TTC549 (cell line): ENCODE measurements around the gene NOS3.

Experiments
- FAIRE-seq: peaks from 2 replicates; lab custom pipeline; 2012; peaks lifted over from hg19 to GRCh38; lab: Jason Lieb, UNC

The NOS3 gene

GRCh38 chr7:150952331-150953050, 38.3 kb upstream of the NOS3 start:
- FAIRE-seq = no peak

- FAIRE-seq = no peak
Observed at GRCh38 chr7:150953061-150953997, 37.5 kb upstream of the NOS3 start.

GRCh38 chr7:150954201-150954985, 36.4 kb upstream of the NOS3 start:
- FAIRE-seq = no peak

DNA sequence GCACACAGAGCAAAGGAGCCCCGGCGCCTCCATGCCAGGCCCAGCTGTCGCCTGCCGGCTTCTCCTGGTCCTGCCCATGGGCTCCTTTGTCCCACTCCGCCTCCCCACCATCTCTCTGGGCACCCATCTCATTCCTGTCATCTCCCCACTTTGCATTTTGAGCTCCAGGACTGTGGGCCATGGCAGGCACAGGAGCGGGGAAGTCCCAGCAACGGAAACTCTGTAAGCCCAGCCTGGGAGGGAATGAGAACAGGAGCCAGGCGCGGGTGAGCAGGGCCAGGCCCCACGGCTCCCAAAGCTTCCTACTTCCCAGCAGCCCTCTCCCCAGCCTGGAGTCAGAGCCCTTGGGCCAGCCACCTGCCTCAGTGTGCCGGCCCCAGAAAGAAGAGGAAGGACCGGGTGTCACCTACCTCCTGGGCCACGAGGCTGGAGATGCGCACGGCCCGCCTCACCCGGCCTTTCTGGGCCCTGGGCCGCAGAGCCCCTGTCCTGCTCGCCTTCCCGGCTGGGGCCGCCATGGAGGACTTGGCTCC, 35.8 kb upstream of the NOS3 start:
- FAIRE-seq = no peak

DNA sequence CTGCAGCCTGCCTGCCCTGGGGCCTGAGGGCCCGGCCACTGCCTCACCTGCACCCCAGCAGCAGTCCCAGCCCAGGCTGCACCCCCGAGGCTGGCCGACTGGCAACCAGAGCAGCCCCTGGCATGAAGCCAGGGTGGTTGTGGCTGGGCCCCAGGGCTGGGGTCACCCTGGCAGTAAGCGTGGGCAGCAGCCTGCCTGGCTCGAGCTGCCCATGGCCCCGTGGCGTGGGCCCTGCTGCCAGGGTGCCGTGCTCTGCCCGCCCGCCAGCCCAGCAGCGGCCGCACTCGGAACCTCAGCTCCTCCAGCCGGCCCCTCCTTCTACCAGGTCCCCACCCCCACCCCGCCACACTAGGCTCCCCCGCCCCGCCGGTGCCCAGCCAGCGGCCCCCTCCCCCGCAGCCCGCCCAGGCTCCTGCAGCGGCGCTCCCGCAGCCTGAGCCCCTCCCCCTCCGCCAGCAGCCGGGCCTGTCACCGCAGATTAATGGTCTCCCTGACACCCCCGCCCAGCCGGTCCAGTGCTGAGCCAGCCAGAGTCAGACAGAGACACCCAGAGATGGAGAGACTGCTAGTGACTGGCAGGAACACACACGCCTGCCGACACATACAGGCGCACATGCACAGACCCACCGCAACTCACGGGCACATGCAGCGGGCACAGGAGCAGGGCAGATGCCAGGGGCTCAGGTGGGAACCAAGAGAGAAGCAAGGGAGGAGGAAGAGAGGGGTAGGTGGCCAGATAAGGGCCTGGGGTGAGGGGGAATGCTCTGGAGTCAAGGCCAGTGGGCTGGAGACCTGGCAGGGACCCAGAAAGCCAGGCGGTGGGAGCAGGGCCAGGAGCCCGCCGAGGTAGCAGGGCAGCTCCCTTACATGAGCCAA, 35.1 kb upstream of the NOS3 start:
- no peak for FAIRE-seq

- no peak for FAIRE-seq
Observed at GRCh38 chr7:150956395-150957132, 34.3 kb upstream of the NOS3 start.

GRCh38 chr7:150957133-150958020, 33.4 kb upstream of the NOS3 start:
- FAIRE-seq = no peak

- no peak for FAIRE-seq
Observed at GRCh38 chr7:150958062-150958552, 32.7 kb upstream of the NOS3 start.

- no peak for FAIRE-seq
Observed at GRCh38 chr7:150958597-150958996, 32.2 kb upstream of the NOS3 start.

GRCh38 chr7:150959081-150959480, 31.7 kb upstream of the NOS3 start:
- FAIRE-seq = no peak

GRCh38 chr7:150959739-150960734, 30.8 kb upstream of the NOS3 start:
- no peak for FAIRE-seq

- no peak for FAIRE-seq
Observed at GRCh38 chr7:150961510-150962289, 29.1 kb upstream of the NOS3 start.

- FAIRE-seq = no peak
Observed at GRCh38 chr7:150962290-150962552, 28.6 kb upstream of the NOS3 start.

DNA sequence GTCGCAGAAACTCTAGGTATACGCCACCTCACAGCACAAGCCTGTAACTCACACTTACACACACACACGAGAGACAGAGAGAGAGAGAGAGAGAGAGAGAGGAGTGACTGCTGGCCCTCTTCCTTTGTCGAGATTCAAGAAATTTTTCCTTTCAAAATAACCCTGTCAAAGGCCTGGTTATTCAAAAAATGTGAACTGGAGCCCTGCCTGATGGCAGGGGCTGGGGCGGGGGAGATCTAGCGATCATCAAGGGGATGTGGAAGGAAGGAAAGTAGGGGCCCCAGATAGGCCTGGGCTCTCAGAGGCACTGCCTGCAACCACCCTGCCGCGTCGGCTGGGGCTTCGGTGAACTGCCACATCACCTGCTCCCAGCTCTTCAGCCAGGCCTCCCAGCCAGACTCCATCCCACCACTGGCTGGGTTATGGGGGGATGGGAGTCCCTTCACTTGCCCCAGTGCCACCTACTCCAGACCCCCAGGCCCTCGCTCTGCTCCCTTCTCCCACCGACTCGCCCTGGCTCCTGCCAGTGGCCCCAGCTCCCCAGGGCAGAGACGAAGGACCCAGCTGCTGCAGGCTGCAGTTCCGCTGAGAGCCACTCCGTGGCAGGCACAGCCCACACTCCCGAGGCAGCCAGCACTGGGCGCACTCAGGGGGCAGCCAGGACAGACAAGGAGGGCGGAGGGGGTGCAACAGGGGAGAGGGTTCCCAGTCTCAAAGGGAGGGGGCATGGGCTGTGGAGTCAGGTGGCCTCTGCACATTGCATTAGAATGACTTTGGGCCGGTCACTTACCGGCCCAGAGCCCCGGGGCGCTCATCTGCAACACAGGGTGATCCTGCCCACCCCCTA, 28.0 kb upstream of the NOS3 start:
- no peak for FAIRE-seq

GRCh38 chr7:150963707-150964559, 26.9 kb upstream of the NOS3 start:
- no peak for FAIRE-seq
